GM18867 (cell line): ENCODE data around the gene PTGER4.
A peak's percentile ranks its signal among the peaks of the same experiment; 100 is the strongest.
"Not testable (repeated sequence)": the region's sequence is repeated elsewhere in the genome, so short reads cannot be mapped to it uniquely, and the experiment has no call there.

ENCODE experiments used
- ATAC-seq: cut with Tn5 transposase; IDR thresholded peaks from one replicate; pipeline ENCODE4 v1.9.1; 2021; ENCODE audit warnings: mild to moderate bottlenecking, moderate library complexity; ENCODE audit not compliant: unreplicated experiment

The PTGER4 gene

GRCh38 chr5:40679913-40680681 is at the start of gene PTGER4:
PTGER4 (plus strand) TSS chr5:40679915; CDS start chr5:40680994, 1,079 bp downstream.
- ATAC-seq = peak; percentile 36

GRCh38 chr5:40630126-40630525 is 49.6 kb upstream of the PTGER4 start:
- ATAC-seq = no peak

- ATAC-seq = no peak
Measured at GRCh38 chr5:40631236-40631635, 48.5 kb upstream of the PTGER4 start.

- ATAC-seq = no peak
Measured at GRCh38 chr5:40634154-40634553, 45.6 kb upstream of the PTGER4 start.

GRCh38 chr5:40634593-40634992 is 45.1 kb upstream of the PTGER4 start:
- ATAC-seq = no peak

GRCh38 chr5:40639531-40639930 is 40.2 kb upstream of the PTGER4 start:
- not testable (repeated sequence) for ATAC-seq

- ATAC-seq = no peak
Measured at GRCh38 chr5:40646266-40646665, 33.4 kb upstream of the PTGER4 start.

GRCh38 chr5:40648150-40648549 is 31.6 kb upstream of the PTGER4 start:
- no peak for ATAC-seq

- no peak for ATAC-seq
Measured at GRCh38 chr5:40649463-40650030, 30.2 kb upstream of the PTGER4 start.

GRCh38 chr5:40651201-40651600 is 28.5 kb upstream of the PTGER4 start:
- ATAC-seq = no peak

- ATAC-seq = no peak
Measured at GRCh38 chr5:40652441-40653220, 27.1 kb upstream of the PTGER4 start.

- no peak for ATAC-seq
Measured at GRCh38 chr5:40653221-40654022, 26.3 kb upstream of the PTGER4 start.

GRCh38 chr5:40654377-40654991 is 25.2 kb upstream of the PTGER4 start:
- ATAC-seq = no peak

GRCh38 chr5:40655138-40655537 is 24.6 kb upstream of the PTGER4 start:
- ATAC-seq = no peak

GRCh38 chr5:40656091-40656490 is 23.6 kb upstream of the PTGER4 start:
- ATAC-seq = not testable (repeated sequence)

GRCh38 chr5:40656766-40657165 is 22.9 kb upstream of the PTGER4 start:
- no peak for ATAC-seq

- no peak for ATAC-seq
Measured at GRCh38 chr5:40660751-40661150, 19.0 kb upstream of the PTGER4 start.

- ATAC-seq = no peak
Measured at GRCh38 chr5:40665635-40666298, 13.9 kb upstream of the PTGER4 start.

GRCh38 chr5:40666657-40667056 is 13.1 kb upstream of the PTGER4 start:
- no peak for ATAC-seq

- ATAC-seq = no peak
Measured at GRCh38 chr5:40667161-40667663, 12.5 kb upstream of the PTGER4 start.
